ENCODE data around the gene DENND1A.

DENND1A gene

GRCh38 chr9:123377211-123377971 lies 552.5 kb downstream of the DENND1A start:
- no peak for DNase-seq

GRCh38 chr9:123376218-123377071 lies 553.5 kb downstream of the DENND1A start:
- DNase-seq, result no peak

GRCh38 chr9:123375469-123376132 lies 554.3 kb downstream of the DENND1A start:
- no peak for DNase-seq

GRCh38 chr9:123373946-123374345 lies 556.0 kb downstream of the DENND1A start:
- no peak for DNase-seq

GRCh38 chr9:123373447-123373923 lies 556.4 kb downstream of the DENND1A start:
- DNase-seq, result no peak

- DNase-seq, result no peak
These were observed 557.0 kb downstream of the DENND1A start for GRCh38 chr9:123372766-123373446.

DNA sequence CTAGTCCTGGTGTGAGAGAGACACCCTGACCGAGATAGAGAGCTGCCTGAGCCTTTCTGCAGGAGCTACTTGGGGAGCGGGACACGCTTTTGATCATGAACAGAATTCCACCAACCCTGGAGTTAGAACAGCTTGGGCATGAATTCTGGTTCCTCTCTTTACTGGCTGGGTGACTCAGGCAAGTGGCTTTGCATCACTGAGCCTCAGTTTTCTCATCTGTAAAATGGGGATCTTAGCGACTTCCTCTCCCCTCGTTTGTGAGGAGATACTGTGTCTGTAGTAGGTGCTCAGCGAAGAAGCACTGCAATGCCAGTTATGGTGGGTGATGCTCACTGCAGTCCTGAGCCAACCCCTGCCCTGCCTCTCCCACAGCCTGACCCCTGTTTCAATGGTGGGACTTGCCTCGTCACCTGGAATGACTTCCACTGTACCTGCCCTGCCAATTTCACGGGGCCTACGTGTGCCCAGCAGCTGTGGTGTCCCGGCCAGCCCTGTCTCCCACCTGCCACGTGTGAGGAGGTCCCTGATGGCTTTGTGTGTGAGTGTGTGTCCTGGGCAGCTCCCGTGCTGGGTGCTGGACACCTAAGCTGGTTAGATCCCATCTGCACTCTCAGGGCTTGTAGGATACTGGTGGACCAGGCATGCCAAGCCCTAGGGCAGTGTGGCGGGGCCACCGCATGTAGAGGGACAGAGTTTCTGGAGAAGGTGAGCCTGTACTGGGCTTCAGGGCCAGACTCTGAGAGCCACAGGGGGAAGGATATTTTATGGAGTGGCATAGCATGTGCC lies 557.9 kb downstream of the DENND1A start:
- no peak for DNase-seq

GRCh38 chr9:123371228-123371584 lies 558.7 kb downstream of the DENND1A start:
- DNase-seq, result no peak

- DNase-seq, result no peak
These were observed 559.2 kb downstream of the DENND1A start for GRCh38 chr9:123370526-123371227.

GRCh38 chr9:123370108-123370507 lies 559.8 kb downstream of the DENND1A start:
- no peak for DNase-seq

DNA sequence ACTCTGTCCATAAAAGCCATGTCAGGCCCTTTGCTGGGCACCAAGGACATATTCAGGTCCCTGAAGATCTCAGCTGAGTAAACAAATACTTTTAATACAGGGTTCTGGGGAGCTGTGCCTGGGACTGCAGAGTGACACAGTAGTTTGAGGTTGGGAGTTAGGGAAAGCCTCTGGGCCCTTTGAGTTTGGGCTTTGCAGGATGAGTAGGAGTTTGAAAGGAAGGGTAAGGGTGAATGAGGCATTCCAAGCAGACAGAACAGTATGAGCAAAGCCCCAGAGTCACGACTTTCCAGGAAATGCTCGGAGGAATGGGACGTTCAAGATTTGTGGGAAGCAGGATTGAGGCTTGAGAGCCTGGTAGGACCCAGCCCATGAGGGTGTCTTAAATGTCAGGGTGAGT lies 560.6 kb downstream of the DENND1A start:
- DNase-seq, result no peak

DNA sequence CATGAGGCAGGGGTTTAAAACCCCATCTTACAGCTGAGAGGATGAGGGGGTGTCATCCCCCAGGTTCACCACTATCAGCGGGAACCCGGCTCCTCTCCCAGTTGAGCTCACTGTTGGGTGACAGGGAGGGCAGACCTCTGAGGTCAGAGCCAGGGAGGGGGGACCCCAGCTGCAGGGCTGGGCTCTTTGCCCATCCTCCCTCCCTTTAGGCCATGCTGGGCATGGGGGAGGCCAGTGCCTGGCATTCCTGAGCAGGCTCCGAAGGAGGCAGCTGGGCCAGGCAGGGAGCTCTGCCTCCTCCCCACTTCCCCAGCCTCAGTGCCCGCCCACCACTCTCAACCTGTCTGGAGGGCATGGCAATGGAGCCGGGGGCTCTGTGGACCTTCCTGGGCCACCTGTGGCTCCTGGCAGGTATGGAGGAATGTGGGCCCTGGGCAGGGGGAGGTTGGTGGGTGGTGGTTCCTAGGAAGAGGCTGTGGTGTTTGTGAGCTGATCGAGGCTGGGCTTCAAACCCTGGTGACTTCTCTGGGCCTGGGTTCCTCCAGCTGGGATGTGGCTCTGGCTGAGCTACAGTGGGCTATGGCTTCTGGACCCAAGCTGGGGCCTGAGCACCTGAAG lies 561.3 kb downstream of the DENND1A start:
- no peak for DNase-seq

DNA sequence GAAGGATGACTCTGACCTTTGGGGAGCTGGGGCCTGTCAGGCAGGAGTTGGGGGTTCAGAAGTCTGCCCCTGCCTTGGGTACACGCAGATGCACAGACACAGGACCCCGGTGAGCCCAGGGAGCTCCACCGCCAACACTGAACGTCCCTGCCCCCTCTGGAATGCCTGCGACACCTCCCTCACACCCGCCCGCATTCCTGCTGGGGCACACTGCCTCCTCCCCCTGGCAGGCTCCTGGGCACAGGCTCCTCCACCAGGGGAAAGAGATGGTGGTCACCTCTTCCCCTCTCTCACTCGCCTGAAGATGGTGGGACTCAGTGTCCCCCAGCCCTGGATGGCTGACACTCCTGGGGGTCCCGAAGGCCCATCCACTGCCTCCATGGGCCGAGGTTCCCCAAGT lies 561.9 kb downstream of the DENND1A start:
- no peak for DNase-seq

GRCh38 chr9:123365881-123366528 lies 563.9 kb downstream of the DENND1A start:
- DNase-seq, result no peak

DNA sequence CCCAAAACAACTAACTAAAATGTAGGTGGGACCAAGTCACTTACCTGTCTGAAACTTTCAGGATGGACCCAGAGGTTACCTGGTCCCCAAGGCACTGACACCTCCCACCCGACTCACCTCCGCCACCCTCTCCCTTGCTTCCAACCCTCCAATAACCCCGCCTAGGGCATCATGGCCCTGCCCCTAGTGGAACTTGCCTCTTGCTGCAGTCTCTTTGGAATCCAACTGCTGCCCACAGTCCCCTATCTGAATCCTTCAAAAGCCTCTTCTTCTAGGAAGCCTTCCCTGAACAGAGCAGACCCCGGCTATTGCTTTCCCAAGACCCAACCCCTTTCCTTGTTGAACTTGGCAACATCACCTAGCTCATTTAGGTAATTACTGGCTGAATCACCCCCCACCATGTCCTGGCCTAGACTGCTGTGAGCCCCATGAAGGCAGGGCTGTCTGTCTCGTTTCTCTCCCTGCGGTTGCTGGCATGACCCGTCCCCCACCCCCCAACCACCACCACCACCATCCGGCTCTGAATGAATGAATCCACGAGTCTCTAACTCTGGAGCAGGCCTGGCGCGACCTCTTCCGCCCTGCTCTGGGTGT lies 564.5 kb downstream of the DENND1A start:
- DNase-seq, result no peak

- DNase-seq, result no peak
These were observed 565.6 kb downstream of the DENND1A start for GRCh38 chr9:123364241-123364824.

- DNase-seq, result no peak
These were observed 567.1 kb downstream of the DENND1A start for GRCh38 chr9:123362856-123363255.

DNA sequence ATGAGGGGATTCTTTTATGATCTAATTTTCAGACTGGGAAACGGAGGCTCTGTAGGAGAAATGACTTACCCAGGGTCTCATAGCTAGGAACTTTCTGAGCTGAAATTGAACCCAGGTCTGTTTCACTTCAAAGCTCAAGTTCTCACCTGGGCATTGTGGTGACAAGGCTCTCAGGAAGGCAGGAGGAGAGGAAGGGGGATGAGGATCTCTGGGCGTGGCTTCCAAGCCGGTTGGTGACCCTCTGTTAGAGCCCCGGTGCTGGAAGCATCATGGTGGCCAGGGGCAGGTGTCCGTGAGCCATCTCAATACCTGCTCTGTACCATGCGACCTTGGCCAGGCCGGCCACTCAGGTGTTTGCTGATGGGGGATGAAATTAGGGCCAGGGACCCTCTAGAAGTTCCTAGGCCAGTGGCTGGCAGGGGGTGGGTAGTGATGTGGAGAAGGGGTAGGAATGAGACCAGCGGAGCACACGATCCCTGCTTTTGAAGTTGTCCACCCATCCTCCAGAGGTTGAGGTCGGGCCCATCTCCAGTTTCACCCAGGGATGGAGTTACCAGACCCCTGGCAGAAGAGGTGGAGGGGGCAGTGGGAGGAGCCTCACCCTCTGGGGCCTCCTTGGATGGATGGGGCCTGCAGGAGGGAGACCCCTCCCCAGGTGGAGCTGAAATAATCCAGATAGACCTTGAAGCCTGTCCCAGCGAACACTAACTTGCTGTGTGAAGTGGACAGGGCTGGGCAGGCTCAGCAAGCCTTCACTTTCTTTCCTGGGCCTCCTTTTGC lies 568.0 kb downstream of the DENND1A start:
- no peak for DNase-seq

Data from bone marrow (tissue), 2 donors.